Activated T-helper 17 cell treated with anti-CD3 and anti-CD28 coated beads, Interleukin-2, amount 50 U/mL, for 72 hours (primary cell): Measurements from ENCODE around the gene C1orf198. TPM values are rescaled to one million over a fixed set of nuclear protein-coding genes. Genes with fewer than 3 reads are reported as not detected.

Source experiments
- ATAC-seq: fragments of 150-1000 bp; cut with Tn5 transposase; replicated peaks from 2 replicates; pipeline ENCODE4 v1.10.0; 2021; ENCODE audit warnings: mild to moderate bottlenecking, moderate library complexity
- H3K27ac Mint-ChIP-seq: one replicate; pipeline ENCODE4 v1.8.0; 2022; ENCODE audit warnings: mixed read lengths
- H3K27me3 Mint-ChIP-seq: one replicate; pipeline ENCODE4 v1.8.0; 2022; ENCODE audit warnings: mixed read lengths
- H3K36me3 Mint-ChIP-seq: one replicate; pipeline ENCODE4 v1.8.0; 2022; ENCODE audit warnings: low read depth, mild to moderate bottlenecking, mixed read lengths
- H3K4me1 Mint-ChIP-seq: one replicate; pipeline ENCODE4 v1.8.0; 2022; ENCODE audit warnings: mixed read lengths
- H3K4me3 Mint-ChIP-seq: one replicate; pipeline ENCODE4 v1.8.0; 2022; ENCODE audit warnings: mild to moderate bottlenecking, mixed read lengths
- H3K9me3 Mint-ChIP-seq: one replicate; pipeline ENCODE4 v1.8.0; 2022; ENCODE audit warnings: mixed read lengths
- total RNA-seq, 2 donors: library from RNA; stranded (reverse); gene quantifications; one replicate each; pipeline ENCODE4 v1.2.3, GENCODE V29; 2022

Gene C1orf198, protein sequence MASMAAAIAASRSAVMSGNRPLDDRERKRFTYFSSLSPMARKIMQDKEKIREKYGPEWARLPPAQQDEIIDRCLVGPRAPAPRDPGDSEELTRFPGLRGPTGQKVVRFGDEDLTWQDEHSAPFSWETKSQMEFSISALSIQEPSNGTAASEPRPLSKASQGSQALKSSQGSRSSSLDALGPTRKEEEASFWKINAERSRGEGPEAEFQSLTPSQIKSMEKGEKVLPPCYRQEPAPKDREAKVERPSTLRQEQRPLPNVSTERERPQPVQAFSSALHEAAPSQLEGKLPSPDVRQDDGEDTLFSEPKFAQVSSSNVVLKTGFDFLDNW
- 1 to 10 TPM; 4.1 to 7.9 TPM for total RNA-seq

DNA sequence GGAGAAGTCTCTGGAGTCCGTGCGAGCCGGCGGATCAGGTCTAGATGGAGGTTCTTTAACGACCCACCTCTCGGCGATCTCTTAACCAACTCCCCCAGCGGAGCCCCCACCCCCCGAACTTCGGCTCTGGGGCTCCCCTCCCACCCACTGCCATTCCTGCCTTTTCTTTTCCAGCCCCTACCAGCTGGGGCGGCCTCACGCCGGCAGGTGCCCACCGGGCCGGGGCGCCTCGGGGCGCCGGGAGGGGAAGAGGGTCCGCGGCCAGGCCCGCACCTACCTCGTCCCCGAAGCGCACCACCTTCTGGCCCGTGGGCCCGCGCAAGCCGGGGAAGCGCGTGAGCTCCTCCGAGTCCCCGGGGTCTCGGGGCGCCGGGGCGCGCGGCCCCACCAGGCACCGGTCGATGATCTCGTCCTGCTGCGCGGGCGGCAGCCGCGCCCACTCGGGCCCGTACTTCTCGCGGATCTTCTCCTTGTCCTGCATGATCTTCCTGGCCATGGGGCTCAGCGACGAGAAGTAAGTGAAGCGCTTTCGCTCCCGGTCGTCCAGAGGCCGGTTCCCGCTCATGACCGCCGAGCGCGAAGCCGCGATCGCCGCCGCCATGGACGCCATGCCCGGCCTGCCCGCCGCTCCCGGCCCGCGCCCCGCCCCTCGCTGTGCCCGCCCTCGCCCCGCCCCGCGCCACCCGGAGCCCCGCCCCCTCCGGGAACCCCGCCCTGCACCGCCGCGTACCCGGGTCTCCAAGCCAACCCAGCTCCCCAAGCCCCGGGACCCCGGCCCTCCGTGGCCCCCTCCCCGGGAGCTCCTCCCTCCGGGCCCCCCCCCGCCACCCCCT, at the start of gene C1orf198:
Gene C1orf198, minus strand, starts transcription at position 619 of the 833 bp plus-strand sequence. Its CDS starts 9 bp downstream, at position 610.
- H3K9me3 Mint-ChIP-seq = no peaks in the 10 kb centered on the region
- peaks cover 19% of the 10 kb centered on the region for H3K27me3 Mint-ChIP-seq
- peak within 1 kb of the TSS; percentile 77 for H3K4me3 Mint-ChIP-seq
- ATAC-seq = peak; percentile 95
- no peak within 1 kb of the TSS for H3K27ac Mint-ChIP-seq
- peaks cover 15% of the 10 kb centered on the region for H3K4me1 Mint-ChIP-seq
- H3K36me3 Mint-ChIP-seq = no peaks in the 10 kb centered on the region

DNA sequence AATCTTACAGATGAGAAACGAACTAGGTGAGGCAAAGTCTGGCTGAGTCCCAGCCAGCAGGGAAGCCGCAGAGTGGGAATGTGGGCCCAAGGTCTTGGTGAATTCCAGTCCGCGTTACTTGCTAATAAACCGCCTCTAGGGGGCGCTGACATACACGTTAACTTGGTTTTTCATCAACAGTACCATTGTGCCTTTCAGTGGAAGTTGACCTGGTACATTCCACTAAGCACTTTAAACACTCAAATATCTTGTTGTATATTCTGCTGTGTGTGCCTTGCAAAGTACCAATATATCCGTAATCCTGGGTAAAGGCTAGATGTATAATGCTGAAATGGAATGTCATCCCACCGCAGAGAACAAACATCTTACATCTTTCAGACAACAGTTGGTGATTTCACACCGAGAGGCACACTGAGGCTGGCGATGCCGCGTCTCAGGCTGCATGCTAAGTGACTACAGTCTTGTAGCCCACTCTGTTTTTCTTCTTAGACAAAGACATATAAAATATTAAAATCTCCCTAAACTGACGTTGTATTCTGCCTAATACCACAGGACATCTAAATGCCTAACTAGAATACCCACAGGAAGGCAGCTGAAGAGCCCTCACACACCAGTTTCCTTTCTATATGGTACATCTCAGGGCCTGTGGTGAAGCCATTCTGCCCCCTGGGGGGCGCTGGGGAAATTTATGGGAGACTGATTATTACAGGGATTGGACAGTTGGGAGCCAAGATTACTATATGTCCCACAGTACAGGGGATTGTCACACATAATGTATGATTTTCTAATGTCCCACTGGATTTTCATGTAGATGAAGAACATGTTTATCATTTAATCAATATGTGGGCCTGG, 49.2 kb upstream of the C1orf198 start:
- Mint-ChIP-seq H3K27me3 (no peaks in the 10 kb centered on the region), H3K9me3 (no peaks in the 10 kb centered on the region), H3K27ac (no peak overlapping the region), H3K36me3 (peaks cover 66% of the 10 kb centered on the region), H3K4me3 (no peak overlapping the region), H3K4me1 (no peaks in the 10 kb centered on the region)
- peak; percentile 69 for ATAC-seq

DNA sequence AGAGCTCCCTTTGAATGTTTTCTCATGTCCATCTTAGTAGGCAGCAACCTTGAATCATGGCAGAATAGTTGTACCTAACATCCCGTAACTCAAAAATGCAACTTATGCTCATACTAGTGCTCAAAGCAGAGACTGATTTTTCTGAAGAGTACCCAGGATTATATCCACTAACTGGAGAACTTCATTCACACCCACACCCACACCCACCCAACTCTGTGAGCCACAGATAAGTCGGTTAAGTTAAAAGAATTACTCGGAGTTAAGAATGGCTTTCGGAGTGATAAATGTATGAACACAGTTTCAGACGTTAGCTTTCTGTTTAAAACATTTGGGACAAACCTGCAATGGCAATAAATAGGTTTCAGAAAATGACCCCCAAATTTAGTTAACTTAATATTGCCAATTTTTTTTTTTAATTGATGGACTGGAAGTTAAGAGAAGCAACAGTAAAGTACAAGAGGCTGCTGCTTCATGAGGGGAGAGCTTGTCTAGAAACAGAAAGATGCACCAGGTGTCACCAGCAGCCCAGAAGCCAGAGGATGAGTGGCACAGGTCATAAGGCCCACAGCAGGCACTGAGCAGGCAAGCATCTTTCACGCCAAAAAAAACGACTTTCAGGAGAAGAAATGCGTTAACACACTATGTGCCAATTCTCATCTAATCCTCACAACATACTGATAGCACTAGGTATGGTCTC, 48.4 kb upstream of the C1orf198 start:
- Mint-ChIP-seq H3K36me3 (peaks cover 66% of the 10 kb centered on the region), H3K4me3 (no peak overlapping the region), H3K4me1 (no peaks in the 10 kb centered on the region)

DNA sequence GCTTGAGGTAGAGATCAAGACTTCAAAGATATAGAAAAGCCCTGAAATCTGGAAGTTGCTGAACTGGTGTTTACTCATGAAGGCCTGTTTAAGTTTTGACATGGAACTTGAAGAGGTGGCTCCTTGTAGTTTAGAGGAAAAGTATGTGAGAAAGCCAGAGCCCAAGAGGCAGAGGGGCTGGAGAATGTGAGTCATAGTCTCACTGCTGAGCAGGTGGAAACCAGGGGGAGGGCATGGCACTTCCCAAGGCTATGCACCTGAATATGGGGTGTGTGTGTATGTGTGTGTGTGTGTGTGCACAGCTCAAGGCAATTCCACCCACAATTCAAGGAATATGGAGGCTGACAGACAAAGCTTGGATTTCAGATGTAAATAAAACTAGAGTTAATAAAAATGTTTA, 46.8 kb upstream of the C1orf198 start:
- Mint-ChIP-seq H3K4me3 (no peak overlapping the region), H3K27ac (peak overlapping the region; percentile 37), H3K4me1 (no peaks in the 10 kb centered on the region), H3K9me3 (no peaks in the 10 kb centered on the region), H3K27me3 (no peaks in the 10 kb centered on the region), H3K36me3 (peaks cover 67% of the 10 kb centered on the region)
- no peak for ATAC-seq

More for the DNA sequence above, 48.4 kb upstream of the C1orf198 start:
- H3K27me3 Mint-ChIP-seq = no peaks in the 10 kb centered on the region
- H3K27ac Mint-ChIP-seq = no peak overlapping the region
- H3K9me3 Mint-ChIP-seq = no peaks in the 10 kb centered on the region
- ATAC-seq = no peak

DNA sequence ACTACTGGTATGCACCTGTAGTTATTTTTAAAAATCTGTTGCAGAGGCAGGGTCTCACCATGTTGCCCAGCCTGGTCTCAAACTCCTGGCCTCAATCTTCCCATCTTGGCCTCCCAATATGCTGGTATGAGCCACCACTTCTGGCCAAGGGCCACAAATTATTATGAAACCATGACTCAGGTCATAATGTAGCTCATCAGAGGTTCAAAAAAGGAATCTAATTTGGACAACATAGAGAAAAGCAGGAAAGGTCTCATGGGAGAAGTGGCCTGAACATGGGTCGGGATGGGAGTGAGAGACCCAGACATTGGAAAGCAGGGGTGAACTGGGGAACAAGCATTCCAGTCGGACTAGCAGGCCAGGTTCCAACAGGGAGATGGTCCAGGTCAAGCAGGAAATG, 45.2 kb upstream of the C1orf198 start:
- H3K9me3 Mint-ChIP-seq = no peaks in the 10 kb centered on the region
- no peak overlapping the region for H3K4me3 Mint-ChIP-seq
- ATAC-seq = no peak
- peak overlapping the region; percentile 6 for H3K27ac Mint-ChIP-seq
- no peaks in the 10 kb centered on the region for H3K27me3 Mint-ChIP-seq
- peaks cover 64% of the 10 kb centered on the region for H3K36me3 Mint-ChIP-seq
- H3K4me1 Mint-ChIP-seq = no peaks in the 10 kb centered on the region

DNA sequence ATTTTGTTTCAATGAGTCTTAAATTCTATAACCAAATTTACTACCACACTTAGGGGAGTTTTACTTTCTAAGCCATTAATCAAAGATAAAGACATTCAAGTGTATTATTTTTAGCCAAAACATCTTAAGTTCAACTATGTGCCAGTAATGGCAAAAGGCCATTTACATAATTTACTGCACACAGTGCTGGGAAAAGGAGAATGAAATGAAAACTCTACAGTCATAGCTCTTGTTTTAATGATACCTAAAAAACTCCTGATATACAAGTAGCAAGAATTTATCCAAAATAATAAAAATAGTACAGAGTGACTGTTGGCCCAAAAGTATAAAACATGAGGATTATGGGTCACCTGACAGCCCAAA, 42.4 kb upstream of the C1orf198 start:
- Mint-ChIP-seq H3K9me3 (no peaks in the 10 kb centered on the region), H3K36me3 (peaks cover 83% of the 10 kb centered on the region)

DNA sequence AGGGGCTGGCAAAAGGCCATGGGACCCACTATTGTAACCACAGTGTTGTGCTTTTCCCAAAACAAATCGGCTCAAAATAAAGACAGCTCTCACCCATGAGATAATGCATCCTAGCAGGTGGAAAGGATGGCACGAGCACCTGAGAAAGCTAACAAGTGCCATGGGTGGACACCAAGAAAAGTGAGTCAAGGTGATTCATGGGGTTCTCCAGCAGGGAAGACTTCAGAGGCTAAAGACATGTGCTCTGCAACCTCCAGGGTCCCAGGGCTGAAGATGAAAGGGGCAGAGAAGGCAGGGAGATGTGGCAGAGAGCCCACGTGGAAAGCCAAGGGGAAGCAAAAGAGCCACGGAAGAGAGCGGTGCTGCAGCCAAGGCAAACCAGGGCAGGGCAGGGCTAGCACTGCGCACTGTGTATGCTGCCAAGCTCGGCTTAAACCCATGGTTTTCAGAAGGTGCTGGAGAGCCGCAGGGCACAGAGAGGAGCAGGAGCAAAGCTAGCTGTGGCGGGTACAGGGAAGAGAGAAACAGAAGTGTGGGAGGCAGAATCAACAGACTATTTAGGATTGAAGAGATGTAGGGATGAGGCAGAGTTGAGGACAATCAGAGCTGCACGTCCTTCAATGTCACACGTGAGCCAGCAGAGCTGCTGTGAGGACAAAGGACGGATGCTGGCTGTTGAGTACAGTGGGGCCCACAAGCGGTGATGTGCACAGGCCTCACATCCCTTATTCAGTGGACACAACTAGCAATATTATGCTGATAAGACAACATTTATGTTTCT, 41.8 kb upstream of the C1orf198 start:
- Mint-ChIP-seq H3K4me3 (no peak overlapping the region), H3K4me1 (no peaks in the 10 kb centered on the region), H3K36me3 (peaks cover 83% of the 10 kb centered on the region), H3K9me3 (no peaks in the 10 kb centered on the region), H3K27ac (peak overlapping the region; percentile 11), H3K27me3 (no peaks in the 10 kb centered on the region)
- no peak for ATAC-seq

More for the DNA sequence above, 42.4 kb upstream of the C1orf198 start:
- no peak for ATAC-seq
- no peak overlapping the region for H3K27ac Mint-ChIP-seq
- H3K4me1 Mint-ChIP-seq = no peaks in the 10 kb centered on the region
- H3K27me3 Mint-ChIP-seq = no peaks in the 10 kb centered on the region
- H3K4me3 Mint-ChIP-seq = no peak overlapping the region

DNA sequence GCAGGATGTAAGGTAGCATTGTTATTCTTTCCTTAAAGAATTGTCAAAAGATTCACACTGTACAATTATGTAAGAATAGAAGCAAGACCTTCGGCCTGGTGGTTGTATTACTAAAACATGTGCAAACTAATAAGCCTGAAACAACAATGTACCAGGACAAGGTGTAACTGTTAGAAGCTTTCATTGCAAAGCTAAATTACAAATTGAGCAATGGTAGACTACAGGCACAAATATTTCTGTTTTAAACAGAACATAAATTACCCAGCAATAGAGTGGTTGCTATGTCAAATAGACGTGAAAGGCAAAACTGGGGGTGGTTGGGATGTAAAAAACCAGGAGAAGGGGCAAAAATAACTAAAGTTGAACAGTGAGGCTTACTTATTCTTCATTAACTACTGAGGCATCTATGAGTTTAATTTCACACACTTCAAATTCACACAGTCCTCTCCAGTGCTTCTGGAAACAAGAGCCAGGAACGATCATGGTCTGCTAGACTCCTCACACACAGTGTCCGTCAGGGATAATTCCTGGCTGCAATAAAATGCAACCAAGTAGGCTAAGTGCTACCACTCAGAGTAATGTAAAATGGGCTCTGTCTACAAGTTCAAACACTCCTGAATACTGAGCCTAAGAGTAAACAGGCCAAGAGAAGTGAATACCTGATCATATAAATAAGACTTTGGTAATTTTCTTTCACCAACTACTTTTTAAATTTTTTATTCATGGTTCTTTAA, 39.3 kb upstream of the C1orf198 start:
- Mint-ChIP-seq H3K4me3 (no peak overlapping the region), H3K9me3 (no peaks in the 10 kb centered on the region), H3K27me3 (no peaks in the 10 kb centered on the region), H3K27ac (no peak overlapping the region), H3K4me1 (no peaks in the 10 kb centered on the region), H3K36me3 (peaks cover 87% of the 10 kb centered on the region)
- no peak for ATAC-seq

DNA sequence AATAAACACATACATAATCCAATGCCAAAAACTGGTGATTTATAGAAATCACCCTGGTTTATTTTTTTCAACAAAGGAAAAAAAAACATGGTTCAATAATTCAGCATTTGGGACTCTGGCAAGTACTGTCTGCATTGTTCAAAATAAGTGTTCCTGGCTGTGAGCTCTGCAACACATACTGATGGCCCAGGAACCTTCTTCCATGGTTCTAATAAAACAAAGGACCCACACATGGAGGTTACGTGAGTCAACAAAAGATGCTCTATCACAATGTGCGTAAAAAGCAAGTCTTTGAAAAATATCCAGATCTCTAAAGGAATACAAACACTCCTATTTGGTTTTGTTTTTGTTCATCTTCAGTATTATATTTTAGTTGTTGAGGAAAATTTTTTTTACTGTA, 37.9 kb upstream of the C1orf198 start:
- Mint-ChIP-seq H3K27me3 (no peaks in the 10 kb centered on the region), H3K4me3 (no peak overlapping the region), H3K27ac (no peak overlapping the region), H3K36me3 (peaks cover 78% of the 10 kb centered on the region), H3K9me3 (no peaks in the 10 kb centered on the region), H3K4me1 (no peaks in the 10 kb centered on the region)
- no peak for ATAC-seq

DNA sequence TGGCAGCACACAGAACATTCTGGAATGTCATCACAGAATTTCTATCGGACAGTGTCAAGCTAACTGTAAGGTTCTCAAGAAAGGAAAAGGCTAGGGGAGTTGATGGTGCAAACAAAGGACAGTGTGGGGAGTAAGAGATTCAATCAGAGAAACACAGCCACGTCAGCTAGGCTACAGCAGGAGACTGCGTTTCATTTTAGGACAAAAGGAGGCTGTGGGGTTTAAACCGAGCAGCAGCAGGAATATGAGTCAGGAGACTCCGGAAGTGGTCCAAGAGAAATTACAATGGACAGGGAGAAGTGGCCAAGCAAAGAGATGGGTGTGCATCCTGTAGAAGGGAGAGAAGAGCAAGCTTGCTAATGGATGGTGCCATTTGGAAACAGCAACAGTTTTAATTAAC, 37.4 kb upstream of the C1orf198 start:
- Mint-ChIP-seq H3K27me3 (no peaks in the 10 kb centered on the region), H3K4me3 (no peak overlapping the region), H3K36me3 (peaks cover 73% of the 10 kb centered on the region), H3K9me3 (no peaks in the 10 kb centered on the region), H3K27ac (no peak overlapping the region), H3K4me1 (no peaks in the 10 kb centered on the region)
- ATAC-seq = no peak

DNA sequence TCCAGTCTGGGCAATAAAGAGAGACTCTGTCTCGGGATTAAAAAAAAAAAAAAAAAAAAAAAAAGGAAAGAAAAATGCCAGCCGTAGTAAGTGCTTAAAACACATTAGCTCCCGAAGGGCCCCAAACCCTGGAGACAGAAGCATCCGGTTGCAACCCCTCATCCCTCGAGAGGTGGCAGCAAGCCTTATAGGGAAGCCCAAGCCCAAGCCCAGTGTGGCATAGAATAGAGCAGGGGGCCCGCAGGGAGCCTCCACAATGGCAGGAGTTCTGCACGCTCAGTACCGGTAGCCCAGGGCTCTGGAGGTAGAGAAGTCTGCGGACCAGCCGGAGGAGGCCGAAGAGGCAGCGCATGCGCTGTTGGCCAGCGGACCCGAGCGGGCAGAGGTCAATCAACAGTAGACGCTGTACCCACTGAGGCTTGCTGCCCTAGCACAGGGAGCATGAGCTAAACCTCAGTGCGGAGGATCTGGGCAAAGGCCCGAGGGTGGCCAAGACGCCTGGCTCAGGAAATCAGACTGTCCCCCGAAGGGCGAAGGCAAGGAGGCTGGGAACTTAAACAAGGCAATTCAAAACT, 34.1 kb upstream of the C1orf198 start:
- no peak overlapping the region for H3K27ac Mint-ChIP-seq
- H3K9me3 Mint-ChIP-seq = no peaks in the 10 kb centered on the region
- peaks cover 43% of the 10 kb centered on the region for H3K36me3 Mint-ChIP-seq
- no peaks in the 10 kb centered on the region for H3K4me1 Mint-ChIP-seq
- no peak for ATAC-seq
- no peaks in the 10 kb centered on the region for H3K27me3 Mint-ChIP-seq
- H3K4me3 Mint-ChIP-seq = no peak overlapping the region

DNA sequence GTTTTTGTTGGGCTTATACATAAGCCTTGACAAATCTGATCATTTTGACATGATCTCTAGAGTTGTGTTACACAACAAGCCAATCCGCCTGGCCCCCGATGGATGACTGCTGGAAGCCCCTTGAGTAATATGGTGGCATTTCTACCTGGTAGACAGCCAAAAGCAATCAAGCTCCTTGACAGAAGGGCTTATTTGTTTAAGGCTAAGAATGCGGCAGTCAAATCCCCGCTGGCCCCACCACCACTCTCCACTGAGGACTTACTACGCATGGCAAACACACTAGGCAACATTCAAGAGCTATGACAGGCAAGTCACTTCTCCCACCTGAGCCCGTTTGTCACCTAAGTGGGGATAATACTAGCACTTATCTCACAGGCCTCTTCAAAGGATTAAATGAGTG, 33.4 kb upstream of the C1orf198 start:
- no peak overlapping the region for H3K4me3 Mint-ChIP-seq
- H3K27me3 Mint-ChIP-seq = no peaks in the 10 kb centered on the region
- no peaks in the 10 kb centered on the region for H3K4me1 Mint-ChIP-seq
- H3K36me3 Mint-ChIP-seq = peaks cover 35% of the 10 kb centered on the region
- no peak overlapping the region for H3K27ac Mint-ChIP-seq
- H3K9me3 Mint-ChIP-seq = no peaks in the 10 kb centered on the region
- no peak for ATAC-seq

DNA sequence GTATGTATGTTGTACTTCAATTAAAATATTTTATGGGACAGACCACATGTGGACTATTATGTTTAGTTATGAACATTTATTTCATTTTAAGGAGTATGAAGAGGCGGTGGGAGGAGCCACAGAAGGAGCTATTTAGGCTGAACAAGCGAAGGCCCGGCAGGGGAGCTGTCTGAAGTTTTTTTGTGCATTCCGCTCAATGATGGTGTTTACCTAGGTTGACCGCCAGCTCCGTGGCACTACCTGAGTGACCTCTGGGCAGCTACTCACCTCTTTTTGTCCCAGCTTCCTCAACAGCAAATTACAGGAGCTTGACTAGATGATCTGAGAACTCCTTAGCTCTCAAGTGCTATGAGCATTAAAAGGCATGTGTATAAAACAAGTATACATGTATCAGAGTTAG, 32.7 kb upstream of the C1orf198 start:
- no peak for ATAC-seq
- no peaks in the 10 kb centered on the region for H3K27me3 Mint-ChIP-seq
- H3K9me3 Mint-ChIP-seq = no peaks in the 10 kb centered on the region
- H3K4me3 Mint-ChIP-seq = no peak overlapping the region
- H3K27ac Mint-ChIP-seq = no peak overlapping the region
- H3K4me1 Mint-ChIP-seq = no peaks in the 10 kb centered on the region
- H3K36me3 Mint-ChIP-seq = peaks cover 28% of the 10 kb centered on the region
